Upper lobe of left lung (tissue), 6 donors: ENCODE measurements around the gene RTL10. TPM values are rescaled to one million over a fixed set of nuclear protein-coding genes. Genes with fewer than 3 reads are reported as not detected.

Experiments
- ATAC-seq, 2 donors: fragments of 200-7000 bp; cut with Tn5 transposase; one replicate each; pipeline ENCODE4 v1.9.1; 2022; ENCODE audit warnings: mild to moderate bottlenecking in 2 of 2, moderate library complexity in 2 of 2; ENCODE audit not compliant: low FRiP score in 2 of 2
- DNase-seq, 2 donors: peaks; one replicate each; pipeline ENCODE4 v3.0.0-alpha.2; 2019 to 2020
- H3K27ac ChIP-seq, 4 donors: fragments of 200-600 bp; sonication (generic); one replicate each; pipeline ENCODE4 v1.5.1; 2016 to 2019
- H3K27me3 ChIP-seq, 4 donors: fragments of 200-600 bp; sonication (generic); one replicate each; pipeline ENCODE4 v1.5.1; 2017 to 2019
- H3K36me3 ChIP-seq, 4 donors: fragments of 200-600 bp; sonication (generic); one replicate each; pipeline ENCODE4 v1.5.1; 2016 to 2019
- H3K4me1 ChIP-seq, 4 donors: fragments of 200-600 bp; sonication (generic); one replicate each; pipeline ENCODE4 v1.5.1; 2018 to 2019
- H3K4me3 ChIP-seq, 4 donors: fragments of 200-600 bp; sonication (generic); one replicate each; pipeline ENCODE4 v1.5.1; 2017 to 2019; ENCODE audit warnings: mild to moderate bottlenecking in 2 of 4, moderate library complexity in 1 of 4
- H3K9me3 ChIP-seq, 4 donors: fragments of 200-600 bp; sonication (generic); one replicate each; pipeline ENCODE4 v1.5.1; 2018 to 2019
- EP300 ChIP-seq, 4 donors: sonication (generic); formaldehyde crosslinking; IDR thresholded peaks; one replicate each; pipeline ENCODE4 v1.5.1; 2017; ENCODE audit warnings: antibody characterized with exemption in 4 of 4, control low read depth in 2 of 4
- POLR2A ChIP-seq, 4 donors: fragments of 450-650 bp; IDR thresholded peaks; one replicate each; pipeline ENCODE4 v1.5.1; 2016 to 2017; ENCODE audit warnings: antibody characterized with exemption in 4 of 4, mild to moderate bottlenecking in 2 of 4
- POLR2AphosphoS5 ChIP-seq, 2 donors: sonication (generic); formaldehyde crosslinking; IDR thresholded peaks; one replicate each; pipeline ENCODE4 v1.5.1; 2017; ENCODE audit warnings: antibody characterized with exemption in 2 of 2
- WGBS, 2 donors: methylation state at CpG; one replicate each; pipeline ENCODE4 v1.1.5; 2017 to 2018; 5-methylcytosine and 5-hydroxymethylcytosine counted together
- total RNA-seq, 6 donors: library from RNA; depleted of rRNA in 4 of 6; stranded (reverse); fragments of >200 nt in 4 of 6; gene quantifications; one replicate each; pipeline versions ENCODE4 v1.1.0 to v1.2.1, GENCODE V29; 2016 to 2021
- TF ChIP-seq, protein P1 (sequence below), 6 experiments: fragments of 450-650 bp in 4 of 6; fragments of 200-600 bp in 2 of 6; sonication (generic) in 2 of 6; IDR thresholded peaks; one replicate each; pipeline ENCODE4 v1.5.1; 2016 to 2019; ENCODE audit warnings: antibody characterized with exemption in 6 of 6
- donor health status: DM: no; HTN: no; CAD: no; lungs with moderate emphysema.
- donor health status: DM: no; HTN: yes; CAD: no; lungs with severe emphysema.

Gene RTL10
- total RNA-seq, 6 donors from 2014 or later = 16.4 to 27.4 (median 24.1) TPM

DNA sequence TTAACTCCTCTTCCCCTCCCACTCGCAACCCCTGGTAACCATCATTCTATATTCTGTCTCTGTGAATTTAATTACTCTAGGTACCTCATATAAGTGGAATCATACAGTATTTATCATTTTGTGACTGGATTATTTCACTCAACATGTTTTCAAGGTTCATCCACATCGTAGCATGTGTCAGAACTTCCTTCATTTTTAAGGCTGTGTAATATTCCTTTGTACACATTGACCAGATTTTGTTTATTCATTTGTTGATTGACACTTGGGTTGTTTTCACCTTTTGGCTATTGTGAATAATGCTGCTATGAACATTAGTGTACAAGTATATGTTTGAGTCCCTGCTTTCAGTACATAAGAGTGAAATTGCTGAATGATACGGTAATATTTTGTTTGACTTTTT lies 2.7 kb upstream of the RTL10 start:
- WGBS, 2 donors = 97 to 99% methylated on average over 3 of the region's 3 CpGs
- no peak for ATAC-seq

DNA sequence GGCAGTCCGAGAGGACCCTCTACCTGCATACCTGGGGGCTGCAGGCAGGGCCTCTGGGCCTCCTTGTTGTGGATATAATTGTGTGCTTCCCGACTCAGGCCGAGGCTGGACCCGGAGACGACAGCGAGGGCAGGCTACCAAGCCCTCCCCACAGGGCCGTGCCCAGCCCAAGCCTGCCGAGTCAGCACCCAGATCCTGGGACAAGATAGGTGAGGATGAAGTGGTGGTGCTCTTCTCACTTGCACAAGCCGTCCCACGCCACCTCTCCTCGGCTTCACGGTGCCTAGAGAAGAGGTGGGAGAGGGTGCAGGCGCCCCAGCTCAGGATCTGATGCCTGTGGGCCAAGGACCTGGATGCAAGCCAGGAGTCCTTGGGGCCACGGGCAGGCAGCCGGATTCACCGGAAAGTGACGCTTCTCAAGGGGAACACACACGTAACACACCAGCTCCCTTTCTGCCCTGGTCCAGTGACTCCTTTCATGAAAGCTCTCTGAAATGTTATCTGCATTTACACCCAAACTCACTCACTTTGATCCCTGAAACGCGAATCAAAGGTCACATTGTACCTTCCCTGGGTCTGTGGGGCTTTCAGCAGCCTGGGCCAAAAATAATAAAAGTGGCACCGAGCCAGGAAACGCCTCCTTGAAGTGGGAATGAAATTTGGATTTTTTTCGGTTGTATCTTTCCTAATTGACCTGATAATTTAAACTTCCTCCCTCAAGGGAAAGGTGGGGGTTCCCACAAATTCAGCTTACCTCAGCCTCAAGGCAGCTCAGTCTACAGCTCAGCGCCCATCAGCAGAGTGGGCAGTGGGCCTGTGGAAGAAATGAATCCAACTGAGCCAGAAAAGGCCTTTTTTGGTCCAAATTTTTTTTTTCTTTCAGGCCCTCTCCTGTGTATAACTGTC lies 1.1 kb upstream of the RTL10 start:
- Histone ChIP-seq H3K9me3 (no peaks in the 10 kb centered on the region), H3K4me1 (peaks cover 28 to 48% (median 44%) of the 10 kb centered on the region in 4 donors), H3K27ac (peak overlapping the region; percentile 86 to 99 (median 93)), H3K36me3 (peaks cover 0 to 17% (median 11%) of the 10 kb centered on the region in 4 donors), H3K4me3 (peak overlapping the region; percentile 30 to 88 (median 70)), H3K27me3 (no peaks in the 10 kb centered on the region)
- ATAC-seq (peak; percentile 6 to 36), DNase-seq (peak; percentile 82 to 86)
- WGBS, 2 donors = 5 to 7% methylated on average over 15 to 23 of the region's 24 CpGs
- TF ChIP-seq POLR2A (IDR thresholded peaks at IDR 0.05) (no peak), EP300 (IDR thresholded peaks at IDR 0.05) (peak in 1 of 4 donors; percentile 25), POLR2AphosphoS5 (IDR thresholded peaks at IDR 0.05) (peak in 1 of 2 donors; percentile 48)
- TF ChIP-seq, protein P1, sequence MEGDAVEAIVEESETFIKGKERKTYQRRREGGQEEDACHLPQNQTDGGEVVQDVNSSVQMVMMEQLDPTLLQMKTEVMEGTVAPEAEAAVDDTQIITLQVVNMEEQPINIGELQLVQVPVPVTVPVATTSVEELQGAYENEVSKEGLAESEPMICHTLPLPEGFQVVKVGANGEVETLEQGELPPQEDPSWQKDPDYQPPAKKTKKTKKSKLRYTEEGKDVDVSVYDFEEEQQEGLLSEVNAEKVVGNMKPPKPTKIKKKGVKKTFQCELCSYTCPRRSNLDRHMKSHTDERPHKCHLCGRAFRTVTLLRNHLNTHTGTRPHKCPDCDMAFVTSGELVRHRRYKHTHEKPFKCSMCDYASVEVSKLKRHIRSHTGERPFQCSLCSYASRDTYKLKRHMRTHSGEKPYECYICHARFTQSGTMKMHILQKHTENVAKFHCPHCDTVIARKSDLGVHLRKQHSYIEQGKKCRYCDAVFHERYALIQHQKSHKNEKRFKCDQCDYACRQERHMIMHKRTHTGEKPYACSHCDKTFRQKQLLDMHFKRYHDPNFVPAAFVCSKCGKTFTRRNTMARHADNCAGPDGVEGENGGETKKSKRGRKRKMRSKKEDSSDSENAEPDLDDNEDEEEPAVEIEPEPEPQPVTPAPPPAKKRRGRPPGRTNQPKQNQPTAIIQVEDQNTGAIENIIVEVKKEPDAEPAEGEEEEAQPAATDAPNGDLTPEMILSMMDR (IDR thresholded peaks at IDR 0.05) = no peak

More for the DNA sequence above, 2.7 kb upstream of the RTL10 start:
- TF ChIP-seq POLR2AphosphoS5 (IDR thresholded peaks at IDR 0.05) (no peak), POLR2A (IDR thresholded peaks at IDR 0.05) (no peak), EP300 (IDR thresholded peaks at IDR 0.05) (no peak)
- TF ChIP-seq, protein P1 (IDR thresholded peaks at IDR 0.05) = no peak
- H3K36me3 ChIP-seq = peaks cover 0 to under 1% (median 0%) of the 10 kb centered on the region in 4 donors
- no peak overlapping the region for H3K27ac ChIP-seq
- no peaks in the 10 kb centered on the region for H3K9me3 ChIP-seq
- no peak overlapping the region for H3K4me3 ChIP-seq
- DNase-seq = no peak
- peaks cover 26 to 32% (median 27%) of the 10 kb centered on the region in 4 donors for H3K4me1 ChIP-seq
- no peaks in the 10 kb centered on the region for H3K27me3 ChIP-seq

DNA sequence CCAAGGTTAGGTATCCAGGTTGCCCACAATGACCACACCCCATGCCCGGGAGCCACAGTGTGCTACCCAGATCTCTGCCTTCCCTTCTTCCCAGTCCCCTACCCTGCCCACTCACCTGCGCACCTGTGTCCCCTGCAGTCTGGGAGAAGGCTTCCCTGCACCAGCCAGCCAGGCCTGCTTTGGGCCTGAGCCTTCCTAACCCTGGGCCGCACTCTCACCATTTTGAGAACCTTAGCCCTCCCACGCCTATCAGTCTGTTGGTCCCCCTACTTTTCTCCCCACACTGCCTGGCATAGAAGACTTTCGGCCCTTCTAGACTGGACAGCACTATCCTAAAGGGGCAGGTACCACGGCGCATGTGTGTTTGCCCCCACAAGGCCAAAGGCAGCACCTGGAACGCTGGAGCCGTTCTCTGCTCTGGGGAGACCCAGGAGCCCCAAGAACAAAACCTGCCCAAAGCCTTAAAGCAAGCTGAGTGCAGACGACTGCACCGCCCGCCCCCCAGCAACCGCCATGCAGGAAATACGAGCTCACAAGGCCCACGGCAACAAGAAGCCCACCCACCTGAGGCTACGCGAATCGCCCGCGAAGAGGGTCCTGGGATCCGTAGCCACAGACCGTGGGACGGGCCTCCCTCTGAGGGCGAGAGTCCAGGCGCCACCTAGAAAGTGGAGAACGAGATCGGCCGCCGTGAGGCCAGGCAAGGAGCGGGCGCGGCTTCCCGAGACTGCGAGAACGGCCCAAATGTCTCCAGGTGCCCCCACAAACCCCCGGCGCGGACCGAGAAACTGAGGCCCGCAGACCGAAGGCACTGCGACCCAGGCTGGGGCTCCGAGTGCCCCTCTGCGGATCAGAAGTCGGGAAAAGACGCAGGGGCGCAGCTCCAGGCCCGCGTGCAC lies 546 bp downstream of the RTL10 start:
- Histone ChIP-seq H3K9me3 (no peaks in the 10 kb centered on the region), H3K27ac (peak overlapping the region; percentile 86 to 99 (median 93)), H3K4me3 (peak overlapping the region; percentile 64 to 88 (median 70)), H3K4me1 (peaks cover 34 to 63% (median 53%) of the 10 kb centered on the region in 4 donors), H3K27me3 (no peaks in the 10 kb centered on the region), H3K36me3 (peaks cover 0 to 22% (median 15%) of the 10 kb centered on the region in 4 donors)
- DNase-seq (peak; percentile 19 to 28), ATAC-seq (peak in 1 of 2 donors; percentile 12)
- TF ChIP-seq POLR2AphosphoS5 (IDR thresholded peaks at IDR 0.05) = no peak
- no peak for TF ChIP-seq POLR2A (IDR thresholded peaks at IDR 0.05)
- TF ChIP-seq, protein P1 (IDR thresholded peaks at IDR 0.05) = no peak
- no peak for TF ChIP-seq EP300 (IDR thresholded peaks at IDR 0.05)
- WGBS, 2 donors = 2 to 5% methylated on average over 22 to 38 of the region's 49 CpGs

DNA sequence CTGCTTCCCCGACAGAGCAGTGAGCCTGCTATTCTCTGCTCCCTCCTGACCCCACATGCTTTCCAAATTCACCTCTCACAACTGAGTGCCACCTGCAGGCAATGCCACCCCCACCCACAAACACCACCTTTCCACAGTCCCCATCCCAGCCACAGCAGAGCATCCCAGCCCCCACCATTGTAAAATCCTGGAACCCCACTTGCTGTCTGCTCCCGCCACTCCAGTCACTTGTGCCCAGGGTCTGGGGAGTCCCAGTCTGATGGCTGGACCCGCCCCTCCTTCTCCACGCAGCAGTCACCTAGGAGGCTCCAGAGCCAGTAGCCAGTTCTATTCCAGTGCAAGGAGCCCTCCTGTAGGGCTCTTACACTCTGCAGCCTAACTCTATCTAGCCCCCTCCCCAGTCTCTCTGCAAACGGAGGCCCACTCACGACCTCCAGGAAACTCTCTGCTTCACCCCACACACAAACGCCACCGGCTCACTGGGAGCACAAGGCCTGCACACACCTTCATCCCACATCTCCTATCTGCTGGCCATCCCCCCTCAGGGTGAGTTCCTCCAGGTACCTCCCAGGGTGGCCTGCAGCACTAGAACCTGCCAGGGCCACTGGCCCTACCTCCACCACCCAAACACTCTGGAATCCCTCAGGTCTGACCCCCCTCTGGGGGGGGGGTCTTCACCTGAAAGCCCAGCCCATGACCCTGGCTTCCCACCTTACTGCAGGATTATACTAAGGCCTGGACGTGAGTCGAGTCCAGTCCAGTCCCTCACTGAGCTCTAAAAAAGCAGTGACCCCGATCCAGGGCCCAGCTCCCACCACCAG lies 1.4 kb downstream of the RTL10 start:
- H3K27ac ChIP-seq = peak overlapping the region; percentile 86 to 99 (median 93)
- H3K4me3 ChIP-seq = peak overlapping the region; percentile 64 to 88 (median 70)
- H3K4me1 ChIP-seq = peaks cover 34 to 70% (median 62%) of the 10 kb centered on the region in 4 donors
- no peak for TF ChIP-seq EP300 (IDR thresholded peaks at IDR 0.05)
- TF ChIP-seq POLR2A (IDR thresholded peaks at IDR 0.05) = no peak
- TF ChIP-seq, protein P1 (IDR thresholded peaks at IDR 0.05) = no peak
- TF ChIP-seq POLR2AphosphoS5 (IDR thresholded peaks at IDR 0.05) = no peak
- peaks cover 0 to 22% (median 15%) of the 10 kb centered on the region in 4 donors for H3K36me3 ChIP-seq
- 49 to 59% methylated on average over 11 of the region's 11 CpGs for WGBS, 2 donors
- H3K27me3 ChIP-seq = no peaks in the 10 kb centered on the region
- DNase-seq (no peak), ATAC-seq (no peak)
- no peaks in the 10 kb centered on the region for H3K9me3 ChIP-seq
